IMR-90 (cell line): Measurements from ENCODE around the gene LHFPL6. TPM values are rescaled to one million over a fixed set of nuclear protein-coding genes. Genes with fewer than 3 reads are reported as not detected.

ENCODE experiments used
- ATAC-seq: fragments of 200-7000 bp; cut with Tn5 transposase; 2 replicates; pipeline ENCODE4 v1.9.1; 2020; ENCODE audit warnings: low read depth, mild to moderate bottlenecking, moderate library complexity
- BruUV-seq: library from RNA; stranded (reverse); fragments of 400-500 nt; replicated peaks from 2 replicates; lab custom pipeline; 2021; lab: Mats Ljungman, UMichigan
- CTCF ChIA-PET: fragments of 300-600 bp; formaldehyde crosslinking; extraction: SDS; loops from one replicate; lab custom pipeline; 2021; ENCODE audit warnings: antibody characterized with exemption; lab: Yijun Ruan, JAX
- POLR2A ChIA-PET: fragments of 300-600 bp; sonication (Branson Sonifier 250); formaldehyde crosslinking; loops from one replicate; lab custom pipeline; 2022; ENCODE audit warnings: antibody characterized with exemption; ENCODE audit not compliant: unreplicated experiment; lab: Charles Lee
- DNase-seq: peaks from one replicate; pipeline ENCODE4 v3.0.0; 2013
- H2AFZ ChIP-seq: replicated peaks from 2 replicates; pipeline ENCODE3; 2013; ENCODE audit warnings: low read length, mild to moderate bottlenecking; ENCODE audit not compliant: poor library complexity
- H2AK5ac ChIP-seq: 2 replicates; pipeline ENCODE4 v1.6.1; 2013; ENCODE audit warnings: low read depth, low read length, inconsistent platforms
- H2AK9ac ChIP-seq: replicated peaks from 2 replicates; pipeline ENCODE3; 2013; ENCODE audit warnings: mild to moderate bottlenecking, low read depth, low read length, moderate library complexity; ENCODE audit not compliant: poor library complexity
- H2BK120ac ChIP-seq: 2 replicates; pipeline ENCODE4 v1.6.1; 2013; ENCODE audit warnings: low read depth, low read length, inconsistent platforms
- H2BK15ac ChIP-seq: 3 replicates; pipeline ENCODE4 v1.6.1; 2013; ENCODE audit warnings: low read depth, low read length, inconsistent platforms
- H2BK20ac ChIP-seq: 2 replicates; pipeline ENCODE4 v1.6.1; 2013; ENCODE audit warnings: low read depth, mild to moderate bottlenecking, inconsistent platforms, low read length, moderate library complexity
- H2BK5ac ChIP-seq: 2 replicates; pipeline ENCODE4 v1.6.1; 2013; ENCODE audit warnings: mild to moderate bottlenecking, low read depth, low read length, inconsistent platforms; ENCODE audit not compliant: poor library complexity, severe bottlenecking
- H3K14ac ChIP-seq: replicated peaks from 2 replicates; pipeline ENCODE4 v1.6.1; 2013; ENCODE audit warnings: low read depth, low read length, inconsistent platforms
- H3K18ac ChIP-seq: 2 replicates; pipeline ENCODE4 v1.6.1; 2013; ENCODE audit warnings: low read depth, low read length, control low read depth
- H3K23ac ChIP-seq: 2 replicates; pipeline ENCODE4 v1.6.1; 2013; ENCODE audit warnings: low read depth, low read length, inconsistent platforms
- H3K27ac ChIP-seq: 2 replicates; pipeline ENCODE4 v1.5.1; 2013; ENCODE audit warnings: mild to moderate bottlenecking, control low read depth, low read length; ENCODE audit not compliant: insufficient read depth
- H3K27me3 ChIP-seq: 2 replicates; pipeline ENCODE4 v1.6.1; 2013; ENCODE audit warnings: low read length; ENCODE audit not compliant: control insufficient read depth, insufficient read depth
- H3K36me3 ChIP-seq: 2 replicates; pipeline ENCODE4 v1.6.1; 2013; ENCODE audit warnings: low read length, mixed read lengths; ENCODE audit not compliant: control insufficient read depth, insufficient read depth
- H3K4ac ChIP-seq: 2 replicates; pipeline ENCODE4 v1.6.1; 2013; ENCODE audit warnings: low read depth, low read length, inconsistent platforms
- H3K4me1 ChIP-seq: 2 replicates; pipeline ENCODE4 v1.6.1; 2013; ENCODE audit warnings: low read length, mixed read lengths; ENCODE audit not compliant: control insufficient read depth, insufficient read depth
- H3K4me2 ChIP-seq: 2 replicates; pipeline ENCODE4 v1.6.1; 2013; ENCODE audit warnings: low read depth, mild to moderate bottlenecking, control low read depth, low read length, moderate library complexity
- H3K4me3 ChIP-seq: 2 replicates; pipeline ENCODE4 v1.5.1; 2013; ENCODE audit warnings: low read depth, mild to moderate bottlenecking, control low read depth, low read length, moderate library complexity; ENCODE audit not compliant: insufficient read depth
- H3K56ac ChIP-seq: 2 replicates; pipeline ENCODE4 v1.6.1; 2013; ENCODE audit warnings: low read length, inconsistent platforms; ENCODE audit not compliant: insufficient read depth; ENCODE audit errors: extremely low read depth
- H3K79me1 ChIP-seq, 2 experiments: 2 replicates each; pipeline ENCODE4 v1.6.1; 2013; ENCODE audit warnings: low read length in 2 of 2, inconsistent platforms in 1 of 2, low read depth in 1 of 2
- H3K9ac ChIP-seq: 2 replicates; pipeline ENCODE4 v1.6.1; 2013; ENCODE audit warnings: low read depth, low read length, control low read depth
- H3K9me1 ChIP-seq: 2 replicates; pipeline ENCODE4 v1.6.1; 2013; ENCODE audit warnings: low read length, inconsistent platforms; ENCODE audit not compliant: insufficient read depth
- H3K9me3 ChIP-seq: 2 replicates; pipeline ENCODE4 v1.6.1; 2013; ENCODE audit warnings: low read length; ENCODE audit not compliant: control insufficient read depth, insufficient read depth
- H4K20me1 ChIP-seq: 2 replicates; pipeline ENCODE4 v1.6.1; 2013; ENCODE audit warnings: low read length, inconsistent platforms; ENCODE audit not compliant: insufficient read depth
- H4K5ac ChIP-seq: 2 replicates; pipeline ENCODE4 v1.6.1; 2013; ENCODE audit warnings: mild to moderate bottlenecking, low read depth, low read length, control low read depth
- H4K8ac ChIP-seq, 2 experiments: 2 replicates each; pipeline ENCODE4 v1.6.1; 2013; ENCODE audit warnings: low read depth in 2 of 2, low read length in 2 of 2, control low read depth in 1 of 2, inconsistent platforms in 1 of 2
- H4K91ac ChIP-seq: 2 replicates; pipeline ENCODE4 v1.6.1; 2013; ENCODE audit warnings: low read depth, low read length, inconsistent platforms; ENCODE audit not compliant: insufficient read depth
- CEBPB ChIP-seq: IDR thresholded peaks from 2 replicates; pipeline ENCODE4 v1.6.1; 2012; ENCODE audit warnings: low read depth, low read length, improper control_type of control experiment
- ELK1 ChIP-seq: fragments of 150-350 bp; IDR thresholded peaks from 2 replicates; pipeline ENCODE4 v1.6.1; 2016; ENCODE audit warnings: low read depth, mild to moderate bottlenecking, low read length, moderate library complexity, borderline replicate concordance
- FOS ChIP-seq: fragments of 150-350 bp; IDR thresholded peaks from 2 replicates; pipeline ENCODE4 v1.6.1; 2016; ENCODE audit warnings: low read depth, low read length
- POLR2A ChIP-seq: IDR thresholded peaks from 2 replicates; pipeline ENCODE4 v1.6.1; 2012; ENCODE audit warnings: mild to moderate bottlenecking, low read depth, low read length
- RAD21 ChIP-seq: IDR thresholded peaks from 2 replicates; pipeline ENCODE4 v1.6.1; 2012; ENCODE audit warnings: low read length, improper control_type of control experiment
- RFX5 ChIP-seq: IDR thresholded peaks from 2 replicates; pipeline ENCODE4 v1.8.0; 2012; ENCODE audit warnings: low read depth, mild to moderate bottlenecking, low read length, moderate library complexity
- SMC3 ChIP-seq: fragments of 150-350 bp; IDR thresholded peaks from 2 replicates; pipeline ENCODE4 v1.6.1; 2016; ENCODE audit warnings: low read depth, mild to moderate bottlenecking, antibody characterized with exemption, low read length, moderate library complexity
- USF2 ChIP-seq: fragments of 150-350 bp; IDR thresholded peaks from 2 replicates; pipeline ENCODE4 v1.6.1; 2017; ENCODE audit warnings: mild to moderate bottlenecking, antibody characterized with exemption, low read length, low read depth
- WGBS, 2 experiments: methylation state at CpG; one replicate each; pipeline versions ENCODE4 v1.1.5 to v1.1.7; 2013; ENCODE audit warnings: missing lambda C conversion rate in 2 of 2; ENCODE audit not compliant: insufficient read length in 1 of 2; ENCODE audit errors: extremely low coverage in 2 of 2; 5-methylcytosine and 5-hydroxymethylcytosine counted together
- dilution Hi-C: fragments of 300-500 bp; cut with HindIII; formaldehyde crosslinking; loops from one replicate; pipeline ENCODE4 v1.14.3; 2018; ENCODE audit warnings: low sequenced_read_pairs; ENCODE audit not compliant: unreplicated experiment
- in situ Hi-C: fragments of 300-500 bp; cut with MboI; formaldehyde crosslinking; loops from 3 replicates; pipeline ENCODE4 v1.14.3; 2019; ENCODE audit warnings: low sequenced_read_pairs, inconsistent platforms, mixed read lengths
- intact Hi-C: fragments of 100-400 bp; cut with micrococcal nuclease; formaldehyde crosslinking; loops from 2 replicates; pipeline ENCODE4 v1.10.0; 2022
- polyA plus RNA-seq, 3 experiments: library from polyadenylated mRNA; depleted of rRNA; stranded (reverse); fragments of >200 nt; gene quantifications; 2 replicates each; pipeline ENCODE4 v1.2.3, GENCODE V29; 2012; ENCODE audit warnings: low replicate concordance in 1 of 3
- total RNA-seq: library from RNA; depleted of rRNA; stranded (reverse); fragments of >200 nt; gene quantifications from 2 replicates; pipeline ENCODE4 v1.2.3, GENCODE V29; 2012
- TF ChIP-seq, protein P1 (sequence below): conservative IDR thresholded peaks from 2 replicates; pipeline ENCODE4 v1.5.1; 2012; ENCODE audit warnings: mild to moderate bottlenecking, low read depth, low read length, improper control_type of control experiment

Gene LHFPL6
- total and polyA plus RNA-seq, 2 of the 4 experiments (the other 2 are of a cell fraction) = 24.7 to 36.1 TPM

DNA sequence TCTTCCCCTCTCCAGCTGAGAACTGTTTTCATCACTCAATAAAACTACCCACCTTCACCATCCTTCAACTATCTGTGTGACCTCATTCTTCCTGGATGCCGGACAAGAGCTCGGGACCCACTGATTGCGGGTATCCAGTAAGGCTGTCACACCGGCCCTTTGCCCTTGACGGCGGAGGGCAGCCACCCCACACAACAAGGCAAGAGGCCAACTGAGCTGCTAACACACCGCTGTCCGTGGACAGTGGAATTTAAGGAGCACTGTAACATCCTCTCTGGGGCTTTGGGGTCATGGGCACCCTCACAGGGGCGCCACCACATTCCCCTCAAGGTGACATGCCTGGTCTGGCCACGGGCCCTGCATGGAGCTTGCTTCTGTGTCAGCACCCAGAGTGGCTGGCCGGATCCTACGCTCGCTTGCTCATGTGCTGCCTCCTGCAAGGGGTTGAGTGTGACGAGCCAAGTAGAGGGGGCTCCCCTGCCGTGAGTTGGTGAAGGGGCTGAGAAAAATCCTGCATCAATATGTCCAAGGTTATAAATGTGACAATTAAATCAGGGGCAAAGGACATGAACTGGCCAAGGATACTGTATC is 31.4 kb downstream of the LHFPL6 start:
- BruUV-seq = no TSS peak
- DNase-seq (no peak), ATAC-seq (no peak)
- dilution Hi-C loops = no loop called here
- Histone ChIP-seq H3K23ac (no peak overlapping the region), H3K27me3 (no peaks in the 10 kb centered on the region), H3K4me1 (peaks cover 2% of the 10 kb centered on the region; the same call in 1 of the 2 replicates), H4K91ac (no peak overlapping the region), H3K9me3 (no peaks in the 10 kb centered on the region), H3K56ac (no peak overlapping the region), H2AFZ (no peak overlapping the region), H3K9ac (no peak overlapping the region), H3K79me1 (peaks cover 16 to 43% of the 10 kb centered on the region in 2 experiments; a peak in 3 of 4 replicates), H3K18ac (no peak overlapping the region; the same call in 1 of the 2 replicates), H3K36me3 (no peaks in the 10 kb centered on the region; the same call in 1 of the 2 replicates), H2BK15ac (no peak overlapping the region), H2BK120ac (no peak overlapping the region), H3K27ac (no peak overlapping the region), H3K14ac (no peak overlapping the region), H4K20me1 (no peaks in the 10 kb centered on the region), H3K9me1 (peaks cover 7% of the 10 kb centered on the region; the same call in 1 of the 2 replicates), H3K4me3 (no peak overlapping the region), H3K4me2 (no peak overlapping the region), H2BK5ac (peak overlapping the region; percentile 26), H3K4ac (no peak overlapping the region), H2AK5ac (no peak overlapping the region), H4K8ac (no peak overlapping the region), H4K5ac (no peak overlapping the region), H2AK9ac (no peak overlapping the region), H2BK20ac (no peak overlapping the region)
- ChIA-PET POLR2A (no interaction called here), CTCF (interaction anchor here (0.6 kb wide), 2 partner anchors 37 to 136 kb away, joined by 3 to 4 read pairs; no protein-coding TSS in a partner anchor)
- intact Hi-C loops = no loop called here
- no peak for TF ChIP-seq POLR2A
- TF ChIP-seq, protein P1, sequence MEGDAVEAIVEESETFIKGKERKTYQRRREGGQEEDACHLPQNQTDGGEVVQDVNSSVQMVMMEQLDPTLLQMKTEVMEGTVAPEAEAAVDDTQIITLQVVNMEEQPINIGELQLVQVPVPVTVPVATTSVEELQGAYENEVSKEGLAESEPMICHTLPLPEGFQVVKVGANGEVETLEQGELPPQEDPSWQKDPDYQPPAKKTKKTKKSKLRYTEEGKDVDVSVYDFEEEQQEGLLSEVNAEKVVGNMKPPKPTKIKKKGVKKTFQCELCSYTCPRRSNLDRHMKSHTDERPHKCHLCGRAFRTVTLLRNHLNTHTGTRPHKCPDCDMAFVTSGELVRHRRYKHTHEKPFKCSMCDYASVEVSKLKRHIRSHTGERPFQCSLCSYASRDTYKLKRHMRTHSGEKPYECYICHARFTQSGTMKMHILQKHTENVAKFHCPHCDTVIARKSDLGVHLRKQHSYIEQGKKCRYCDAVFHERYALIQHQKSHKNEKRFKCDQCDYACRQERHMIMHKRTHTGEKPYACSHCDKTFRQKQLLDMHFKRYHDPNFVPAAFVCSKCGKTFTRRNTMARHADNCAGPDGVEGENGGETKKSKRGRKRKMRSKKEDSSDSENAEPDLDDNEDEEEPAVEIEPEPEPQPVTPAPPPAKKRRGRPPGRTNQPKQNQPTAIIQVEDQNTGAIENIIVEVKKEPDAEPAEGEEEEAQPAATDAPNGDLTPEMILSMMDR = no peak
- TF ChIP-seq SMC3 = no peak
- no peak for TF ChIP-seq RFX5
- TF ChIP-seq ELK1 = no peak
- TF ChIP-seq CEBPB = no peak
- no peak for TF ChIP-seq RAD21
- no peak for TF ChIP-seq USF2
- TF ChIP-seq FOS = no peak
- 100% methylated on average over 6 of the region's 15 CpGs; no CpG with 5 or more reads in 1 of the 2 experiments for WGBS, 2 experiments
- in situ Hi-C loops = no loop called here
